ENCODE measurements around the gene DUSP19. TPM values are rescaled to one million over a fixed set of nuclear protein-coding genes. Genes with fewer than 3 reads are reported as not detected.

Gene DUSP19
- total and polyA plus RNA-seq, 2 donors (not counting 1 experiment from before 2014, with no cell fraction given): 0.13 to 1.7 TPM

GRCh38 chr2:183072177-183072576 is 6.4 kb upstream of the DUSP19 start:
- Mint-ChIP-seq H3K27me3 (peaks cover 24% of the 10 kb centered on the region), H3K4me1 (no peaks in the 10 kb centered on the region), H3K9me3 (ENCODE audit: insufficient read depth) (no peaks in the 10 kb centered on the region), H3K4me3 (no peak overlapping the region), H3K27ac (no peak overlapping the region)
- no peak overlapping the region for H3K4me3 ChIP-seq (ENCODE audit: control extremely low read depth in 1 of 5, extremely low read depth in 1 of 5, insufficient read depth in 1 of 5, low read depth in 2 of 5, low read length in 4 of 5)
- no peaks in the 10 kb centered on the region for H3K4me1 ChIP-seq (ENCODE audit: control insufficient read depth in 2 of 2, insufficient read depth in 2 of 2, low read length in 2 of 2)
- no peak overlapping the region for H3K4me2 ChIP-seq (replicated peaks; ENCODE audit: low read depth, low read length, poor library complexity, severe bottlenecking)
- TF ChIP-seq EZH2 (IDR thresholded peaks at IDR 0.05; ENCODE audit: borderline replicate concordance, insufficient read depth, low read depth, low read length, poor library complexity, severe bottlenecking) (no peak), CTCF (IDR thresholded peaks at IDR 0.05) (no peak)
- ChIA-PET CTCF (no interaction called here), POLR2A (no interaction called here)
- no peak overlapping the region for H3K9ac ChIP-seq (ENCODE audit: low read length)
- H3K9me3 ChIP-seq (ENCODE audit: control extremely low read depth in 1 of 3, control insufficient read depth in 2 of 3, insufficient read depth in 1 of 3, low read length in 2 of 3): peaks cover 0 to 20% (median 7%) of the 10 kb centered on the region in 3 donors
- peaks cover 0 to 24% (median 2%) of the 10 kb centered on the region in 4 experiments for H3K27me3 ChIP-seq (replicated peaks in 1 of 4; ENCODE audit: control extremely low read depth in 1 of 4, control insufficient read depth in 3 of 4, insufficient read depth in 4 of 4, low read length in 3 of 4)
- no peak for DNase-seq
- WGBS (ENCODE audit: insufficient coverage): 95% methylated on average over 6 of the region's 7 CpGs
- H3K27ac ChIP-seq (ENCODE audit: low read length in 2 of 2): no peak overlapping the region
- H3K36me3 ChIP-seq (replicated peaks in 1 of 2; ENCODE audit: control extremely low read depth in 1 of 2, control insufficient read depth in 1 of 2, extremely low read depth in 1 of 2, insufficient read depth in 2 of 2, low read length in 1 of 2): no peaks in the 10 kb centered on the region
- intact Hi-C loops (cut with micrococcal nuclease): no loop called here
- ATAC-seq (ENCODE audit: low read depth): no peak
- no peaks in the 10 kb centered on the region for H3K79me2 ChIP-seq (ENCODE audit: control insufficient read depth, insufficient read depth, low read length)
- no peaks in the 10 kb centered on the region for H4K20me1 ChIP-seq (ENCODE audit: control insufficient read depth, insufficient read depth, low read length, poor library complexity, severe bottlenecking)
- H2AFZ ChIP-seq (ENCODE audit: insufficient read depth, low read depth, low read length, poor library complexity, severe bottlenecking): no peak overlapping the region

DNA sequence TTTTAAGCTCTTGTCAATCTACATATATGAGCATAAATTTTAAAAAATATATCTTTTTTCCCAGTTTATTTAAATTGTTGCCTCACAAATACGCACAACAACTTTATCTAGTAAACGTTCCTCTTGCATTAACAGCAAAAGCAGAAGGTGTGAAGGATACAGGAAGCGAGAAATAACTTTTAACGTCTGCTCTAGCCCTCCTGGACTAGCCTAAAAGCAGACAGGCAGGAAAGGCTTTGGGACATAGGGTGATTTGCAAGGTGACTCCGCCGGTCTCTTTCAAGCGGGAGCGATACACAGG is 434 bp upstream of the DUSP19 start:
- peaks cover 3% of the 10 kb centered on the region for H3K79me2 ChIP-seq (ENCODE audit: control insufficient read depth, insufficient read depth, low read length)
- peak; percentile 48 for ATAC-seq (ENCODE audit: low read depth)
- Mint-ChIP-seq H3K27ac (peak overlapping the region; percentile 83), H3K27me3 (peaks cover 3% of the 10 kb centered on the region), H3K4me3 (peak overlapping the region; percentile 99), H3K4me1 (peaks cover 11% of the 10 kb centered on the region), H3K9me3 (ENCODE audit: insufficient read depth) (no peaks in the 10 kb centered on the region)
- no peak for DNase-seq
- 7% methylated on average over 4 of the region's 8 CpGs for WGBS (ENCODE audit: insufficient coverage)
- intact Hi-C loops (cut with micrococcal nuclease): loop anchor here (1.0 to 2.0 kb wide), 3 partner anchors 41 to 361 kb away; partner anchors contain the start of genes DNAJC10 and NUP35
- H3K9ac ChIP-seq (ENCODE audit: low read length): peak overlapping the region; percentile 91
- H3K4me3 ChIP-seq (ENCODE audit: control extremely low read depth in 1 of 5, extremely low read depth in 1 of 5, insufficient read depth in 1 of 5, low read depth in 2 of 5, low read length in 4 of 5): peak overlapping the region; percentile 60 to 98 (median 89)
- TF ChIP-seq CTCF (IDR thresholded peaks at IDR 0.05) (no peak), EZH2 (IDR thresholded peaks at IDR 0.05; ENCODE audit: borderline replicate concordance, insufficient read depth, low read depth, low read length, poor library complexity, severe bottlenecking) (no peak)
- no peaks in the 10 kb centered on the region for H4K20me1 ChIP-seq (ENCODE audit: control insufficient read depth, insufficient read depth, low read length, poor library complexity, severe bottlenecking)
- no peaks in the 10 kb centered on the region for H3K36me3 ChIP-seq (replicated peaks in 1 of 2; ENCODE audit: control extremely low read depth in 1 of 2, control insufficient read depth in 1 of 2, extremely low read depth in 1 of 2, insufficient read depth in 2 of 2, low read length in 1 of 2)
- ChIA-PET CTCF (interaction anchor here (0.8 kb wide), 1 partner anchor 10 kb away, joined by 4 read pairs; no protein-coding TSS in a partner anchor), POLR2A (no interaction called here)
- peak overlapping the region; percentile 86 for H2AFZ ChIP-seq (ENCODE audit: insufficient read depth, low read depth, low read length, poor library complexity, severe bottlenecking)
- H3K27me3 ChIP-seq (replicated peaks in 1 of 4; ENCODE audit: control extremely low read depth in 1 of 4, control insufficient read depth in 3 of 4, insufficient read depth in 4 of 4, low read length in 3 of 4): peaks cover 0 to 9% (median 2%) of the 10 kb centered on the region in 4 experiments
- peak overlapping the region; percentile 82 for H3K4me2 ChIP-seq (replicated peaks; ENCODE audit: low read depth, low read length, poor library complexity, severe bottlenecking)
- H3K4me1 ChIP-seq (ENCODE audit: control insufficient read depth in 2 of 2, insufficient read depth in 2 of 2, low read length in 2 of 2): peaks cover 3 to 6% of the 10 kb centered on the region in 2 donors
- peak overlapping the region in 1 of 2 donors; percentile 41 for H3K27ac ChIP-seq (ENCODE audit: low read length in 2 of 2)
- H3K9me3 ChIP-seq (ENCODE audit: control extremely low read depth in 1 of 3, control insufficient read depth in 2 of 3, insufficient read depth in 1 of 3, low read length in 2 of 3): no peaks in the 10 kb centered on the region

Data from B cell (primary cell).